IPS-NIHi7 (cell line): ENCODE measurements around the gene CDCP2.
"Not testable (repeated sequence)": the region's sequence is repeated elsewhere in the genome, so short reads cannot be mapped to it uniquely, and the experiment has no call there.

ENCODE experiments used
- DNase-seq: peaks from one replicate; pipeline ENCODE4 v3.0.0; 2012; ENCODE audit warnings: mixed read lengths; ENCODE audit errors: extremely low spot score

The CDCP2 gene

GRCh38 chr1:54117815-54118563, 34.8 kb downstream of the CDCP2 start:
- DNase-seq = no peak

- DNase-seq = no peak
Measured at GRCh38 chr1:54115520-54115919, 37.3 kb downstream of the CDCP2 start.

GRCh38 chr1:54114955-54115354, 37.8 kb downstream of the CDCP2 start:
- no peak for DNase-seq

GRCh38 chr1:54114001-54114400, 38.8 kb downstream of the CDCP2 start:
- no peak for DNase-seq

GRCh38 chr1:54112705-54113368, 40.0 kb downstream of the CDCP2 start:
- DNase-seq = no peak

GRCh38 chr1:54112027-54112426, 40.8 kb downstream of the CDCP2 start:
- DNase-seq = no peak

- DNase-seq = no peak
Measured at GRCh38 chr1:54111624-54112023, 41.2 kb downstream of the CDCP2 start.

GRCh38 chr1:54110996-54111395, 41.8 kb downstream of the CDCP2 start:
- DNase-seq = no peak

GRCh38 chr1:54109129-54110090, 43.4 kb downstream of the CDCP2 start:
- no peak for DNase-seq

- no peak for DNase-seq
Measured at GRCh38 chr1:54108156-54108555, 44.6 kb downstream of the CDCP2 start.

GRCh38 chr1:54107131-54107530, 45.7 kb downstream of the CDCP2 start:
- DNase-seq = no peak

- no peak for DNase-seq
Measured at GRCh38 chr1:54105736-54106269, 47.0 kb downstream of the CDCP2 start.

GRCh38 chr1:54105080-54105479, 47.7 kb downstream of the CDCP2 start:
- DNase-seq = no peak

- DNase-seq = not testable (repeated sequence)
Measured at GRCh38 chr1:54104613-54105012, 48.2 kb downstream of the CDCP2 start.

GRCh38 chr1:54103414-54103813, 49.4 kb downstream of the CDCP2 start:
- DNase-seq = no peak

GRCh38 chr1:54100500-54100899, 52.3 kb downstream of the CDCP2 start:
- no peak for DNase-seq

GRCh38 chr1:54099061-54099610, 53.7 kb downstream of the CDCP2 start:
- DNase-seq = no peak

- no peak for DNase-seq
Measured at GRCh38 chr1:54096877-54097240, 55.9 kb downstream of the CDCP2 start.

GRCh38 chr1:54096227-54096876, 56.4 kb downstream of the CDCP2 start:
- DNase-seq = no peak

GRCh38 chr1:54095546-54096226, 57.1 kb downstream of the CDCP2 start:
- no peak for DNase-seq

GRCh38 chr1:54094730-54095105, 58.1 kb downstream of the CDCP2 start:
- DNase-seq = not testable (repeated sequence)
